ENCODE results near the gene TTN.

The TTN gene

DNA sequence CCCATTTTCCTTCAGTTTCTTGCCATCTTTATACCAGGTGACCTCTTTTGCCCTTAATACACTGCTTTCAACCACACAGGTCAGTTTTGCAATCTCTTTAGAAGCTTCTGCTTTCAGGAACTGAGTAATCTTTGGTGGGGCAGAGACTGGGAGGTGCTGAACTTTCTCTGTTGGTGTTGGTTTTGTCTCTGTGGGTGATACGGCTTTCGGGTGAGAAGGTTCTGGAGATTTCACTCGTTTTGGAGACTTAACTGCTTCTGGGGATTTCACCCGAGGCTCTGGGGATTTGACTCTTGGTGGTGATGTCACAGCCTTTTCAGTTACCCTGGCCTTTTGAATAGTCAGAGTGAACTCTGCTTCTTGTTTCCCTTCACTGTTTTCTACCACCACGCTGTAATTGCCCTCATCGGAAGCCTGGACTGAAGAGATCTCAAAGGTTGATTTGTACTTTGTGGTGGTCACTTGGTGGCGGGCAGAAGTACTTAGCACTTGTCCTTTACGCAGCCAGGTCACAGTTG, 276.5 kb downstream of the TTN start:
- TF ChIP-seq CTCF (IDR thresholded peaks at IDR 0.05; ENCODE audit: low read depth, low read length) (no peak), EZH2phosphoT487 (IDR thresholded peaks at IDR 0.05; ENCODE audit: low read depth) (no peak)
- H3K36me3 ChIP-seq (replicated peaks; ENCODE audit: low read depth, low read length), result peaks cover 49% of the 10 kb centered on the region
- peak overlapping the region; percentile 98 for H3K4me2 ChIP-seq (ENCODE audit: low read length)
- no peaks in the 10 kb centered on the region for H3K9me3 ChIP-seq (ENCODE audit: insufficient read depth, low read length)
- no peaks in the 10 kb centered on the region for H3K27me3 ChIP-seq (ENCODE audit: low read depth, low read length)
- H4K20me1 ChIP-seq (ENCODE audit: insufficient read depth, low read length), result peaks cover 40% of the 10 kb centered on the region; the same call in 1 of the 2 replicates
- peaks cover 49% of the 10 kb centered on the region for H3K4me1 ChIP-seq (ENCODE audit: low read length)
- peak overlapping the region; percentile 92 for H3K27ac ChIP-seq (ENCODE audit: low read length)
- H3K4me3 ChIP-seq (ENCODE audit: low read length), result peak overlapping the region; percentile 78
- H2AFZ ChIP-seq (ENCODE audit: low read depth, low read length), result no peak overlapping the region
- H3K79me2 ChIP-seq (ENCODE audit: low read length), result peaks cover 70% of the 10 kb centered on the region
- peak overlapping the region; percentile 76 for H3K9ac ChIP-seq (ENCODE audit: low read length)

GRCh38 chr2:178530131-178530530, 277.1 kb downstream of the TTN start:
- Histone ChIP-seq H3K36me3 (replicated peaks; ENCODE audit: low read depth, low read length) (peaks cover 44% of the 10 kb centered on the region), H3K27me3 (ENCODE audit: low read depth, low read length) (no peaks in the 10 kb centered on the region), H3K9me3 (ENCODE audit: insufficient read depth, low read length) (no peaks in the 10 kb centered on the region), H4K20me1 (ENCODE audit: insufficient read depth, low read length) (peaks cover 40% of the 10 kb centered on the region; the same call in 1 of the 2 replicates), H3K79me2 (ENCODE audit: low read length) (peaks cover 71% of the 10 kb centered on the region), H3K4me2 (ENCODE audit: low read length) (peak overlapping the region; percentile 66), H3K4me3 (ENCODE audit: low read length) (peak overlapping the region; percentile 59), H3K4me1 (ENCODE audit: low read length) (peaks cover 49% of the 10 kb centered on the region), H2AFZ (ENCODE audit: low read depth, low read length) (no peak overlapping the region), H3K9ac (ENCODE audit: low read length) (peak overlapping the region; percentile 31; the same call in 1 of the 2 replicates), H3K27ac (ENCODE audit: low read length) (peak overlapping the region; percentile 92)
- TF ChIP-seq EZH2phosphoT487 (IDR thresholded peaks at IDR 0.05; ENCODE audit: low read depth) (no peak), CTCF (IDR thresholded peaks at IDR 0.05; ENCODE audit: low read depth, low read length) (no peak)

- H3K79me2 ChIP-seq (ENCODE audit: low read length), result peaks cover 74% of the 10 kb centered on the region
- peaks cover 35% of the 10 kb centered on the region for H3K36me3 ChIP-seq (replicated peaks; ENCODE audit: low read depth, low read length)
- peak overlapping the region; percentile 59 for H3K4me3 ChIP-seq (ENCODE audit: low read length)
- H4K20me1 ChIP-seq (ENCODE audit: insufficient read depth, low read length), result peaks cover 34% of the 10 kb centered on the region; the same call in 1 of the 2 replicates
- H3K4me2 ChIP-seq (ENCODE audit: low read length), result peak overlapping the region; percentile 66
- no peak overlapping the region for H2AFZ ChIP-seq (ENCODE audit: low read depth, low read length)
- peak overlapping the region; percentile 2; the same call in 1 of the 2 replicates for H3K9ac ChIP-seq (ENCODE audit: low read length)
- H3K27ac ChIP-seq (ENCODE audit: low read length), result peak overlapping the region; percentile 4; the same call in 1 of the 2 replicates
- no peaks in the 10 kb centered on the region for H3K27me3 ChIP-seq (ENCODE audit: low read depth, low read length)
- H3K9me3 ChIP-seq (ENCODE audit: insufficient read depth, low read length), result no peaks in the 10 kb centered on the region
- H3K4me1 ChIP-seq (ENCODE audit: low read length), result peaks cover 53% of the 10 kb centered on the region
- no peak for TF ChIP-seq EZH2phosphoT487 (IDR thresholded peaks at IDR 0.05; ENCODE audit: low read depth)
- no peak for TF ChIP-seq CTCF (IDR thresholded peaks at IDR 0.05; ENCODE audit: low read depth, low read length)
Observed at GRCh38 chr2:178529194-178529593, 278.0 kb downstream of the TTN start.

GRCh38 chr2:178528647-178529046, 278.6 kb downstream of the TTN start:
- Histone ChIP-seq H3K36me3 (replicated peaks; ENCODE audit: low read depth, low read length) (peaks cover 29% of the 10 kb centered on the region), H2AFZ (ENCODE audit: low read depth, low read length) (no peak overlapping the region), H3K9ac (ENCODE audit: low read length) (no peak overlapping the region), H3K79me2 (ENCODE audit: low read length) (peaks cover 74% of the 10 kb centered on the region), H3K9me3 (ENCODE audit: insufficient read depth, low read length) (no peaks in the 10 kb centered on the region), H3K27me3 (ENCODE audit: low read depth, low read length) (no peaks in the 10 kb centered on the region), H4K20me1 (ENCODE audit: insufficient read depth, low read length) (peaks cover 34% of the 10 kb centered on the region; the same call in 1 of the 2 replicates), H3K27ac (ENCODE audit: low read length) (0 out of 2 replicates have a peak overlapping the region, but pooled peaks have one; percentile 4), H3K4me2 (ENCODE audit: low read length) (peak overlapping the region; percentile 66), H3K4me3 (ENCODE audit: low read length) (peak overlapping the region; percentile 59), H3K4me1 (ENCODE audit: low read length) (peaks cover 56% of the 10 kb centered on the region)
- TF ChIP-seq CTCF (IDR thresholded peaks at IDR 0.05; ENCODE audit: low read depth, low read length) (no peak), EZH2phosphoT487 (IDR thresholded peaks at IDR 0.05; ENCODE audit: low read depth) (no peak)

Data from OCI-LY3 (cell line).